ENCODE results near the gene SERHL2.

DNA sequence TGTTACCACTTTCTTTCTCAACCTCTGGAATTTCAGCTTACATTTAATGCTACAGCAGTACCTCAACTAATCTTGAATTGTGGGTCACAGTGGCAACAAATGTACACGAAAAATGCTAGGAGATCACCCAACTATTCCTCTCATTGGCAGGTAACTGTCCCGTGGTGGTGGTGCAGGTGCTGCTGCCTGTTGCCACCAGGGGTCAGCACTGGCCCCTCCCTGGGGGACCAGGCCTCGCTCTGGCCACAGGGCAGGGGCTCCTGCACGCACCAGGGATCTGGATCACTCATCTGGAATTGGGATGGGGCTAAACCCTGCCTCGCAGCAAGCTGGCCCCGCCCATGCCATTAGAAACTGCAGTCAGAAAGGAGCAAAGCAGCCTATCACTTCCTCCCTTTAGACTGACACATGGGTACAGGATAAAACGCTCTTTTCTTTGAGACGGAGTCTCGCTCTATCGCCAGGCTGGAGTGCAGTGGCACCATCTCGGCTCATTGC lies 67.8 kb downstream of the SERHL2 start:
- TF ChIP-seq, protein P1, sequence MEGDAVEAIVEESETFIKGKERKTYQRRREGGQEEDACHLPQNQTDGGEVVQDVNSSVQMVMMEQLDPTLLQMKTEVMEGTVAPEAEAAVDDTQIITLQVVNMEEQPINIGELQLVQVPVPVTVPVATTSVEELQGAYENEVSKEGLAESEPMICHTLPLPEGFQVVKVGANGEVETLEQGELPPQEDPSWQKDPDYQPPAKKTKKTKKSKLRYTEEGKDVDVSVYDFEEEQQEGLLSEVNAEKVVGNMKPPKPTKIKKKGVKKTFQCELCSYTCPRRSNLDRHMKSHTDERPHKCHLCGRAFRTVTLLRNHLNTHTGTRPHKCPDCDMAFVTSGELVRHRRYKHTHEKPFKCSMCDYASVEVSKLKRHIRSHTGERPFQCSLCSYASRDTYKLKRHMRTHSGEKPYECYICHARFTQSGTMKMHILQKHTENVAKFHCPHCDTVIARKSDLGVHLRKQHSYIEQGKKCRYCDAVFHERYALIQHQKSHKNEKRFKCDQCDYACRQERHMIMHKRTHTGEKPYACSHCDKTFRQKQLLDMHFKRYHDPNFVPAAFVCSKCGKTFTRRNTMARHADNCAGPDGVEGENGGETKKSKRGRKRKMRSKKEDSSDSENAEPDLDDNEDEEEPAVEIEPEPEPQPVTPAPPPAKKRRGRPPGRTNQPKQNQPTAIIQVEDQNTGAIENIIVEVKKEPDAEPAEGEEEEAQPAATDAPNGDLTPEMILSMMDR (optimal IDR thresholded peaks at IDR 0.05 in 1 of 3, IDR thresholded peaks at IDR 0.05 in 1 of 3, conservative IDR thresholded peaks at IDR 0.05 in 1 of 3; ENCODE audit: extremely low read depth in 1 of 3, insufficient read depth in 2 of 3, low read length in 3 of 3), result peak; percentile 89 to 98 (median 95)
- TF ChIP-seq EZH2 (IDR thresholded peaks at IDR 0.05; ENCODE audit: low read length), result no peak

Data from keratinocyte (primary cell).